HG02981 (cell line): ENCODE results near the gene DLAT.
"Not testable (repeated sequence)": the region's sequence is repeated elsewhere in the genome, so short reads cannot be mapped to it uniquely, and the experiment has no call there.

Experiments used
- ATAC-seq: cut with Tn5 transposase; IDR thresholded peaks from one replicate; pipeline ENCODE4 v1.9.1; 2021; ENCODE audit warnings: mild to moderate bottlenecking, moderate library complexity; ENCODE audit not compliant: unreplicated experiment

DLAT gene

DNA sequence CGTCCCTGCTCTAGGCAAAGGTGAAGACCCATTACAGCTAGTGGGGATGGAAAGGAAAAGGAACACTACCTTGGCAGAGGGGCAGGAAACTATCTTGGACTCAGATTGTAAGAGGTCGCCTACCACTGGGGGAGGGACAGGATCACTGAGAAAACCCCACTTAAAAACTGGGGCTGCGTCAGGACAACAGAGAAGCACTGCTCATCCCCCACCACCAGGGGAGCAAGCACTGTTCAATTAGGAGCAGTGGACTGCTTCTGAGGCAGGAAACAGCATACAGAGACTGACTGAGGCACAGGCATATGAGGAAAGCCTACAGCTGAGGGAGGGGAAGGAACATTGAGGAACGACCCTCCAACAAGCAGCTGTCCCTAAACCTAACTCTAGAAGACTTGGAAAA lies 20.8 kb upstream of the DLAT start:
- peak; percentile 96 for ATAC-seq

DNA sequence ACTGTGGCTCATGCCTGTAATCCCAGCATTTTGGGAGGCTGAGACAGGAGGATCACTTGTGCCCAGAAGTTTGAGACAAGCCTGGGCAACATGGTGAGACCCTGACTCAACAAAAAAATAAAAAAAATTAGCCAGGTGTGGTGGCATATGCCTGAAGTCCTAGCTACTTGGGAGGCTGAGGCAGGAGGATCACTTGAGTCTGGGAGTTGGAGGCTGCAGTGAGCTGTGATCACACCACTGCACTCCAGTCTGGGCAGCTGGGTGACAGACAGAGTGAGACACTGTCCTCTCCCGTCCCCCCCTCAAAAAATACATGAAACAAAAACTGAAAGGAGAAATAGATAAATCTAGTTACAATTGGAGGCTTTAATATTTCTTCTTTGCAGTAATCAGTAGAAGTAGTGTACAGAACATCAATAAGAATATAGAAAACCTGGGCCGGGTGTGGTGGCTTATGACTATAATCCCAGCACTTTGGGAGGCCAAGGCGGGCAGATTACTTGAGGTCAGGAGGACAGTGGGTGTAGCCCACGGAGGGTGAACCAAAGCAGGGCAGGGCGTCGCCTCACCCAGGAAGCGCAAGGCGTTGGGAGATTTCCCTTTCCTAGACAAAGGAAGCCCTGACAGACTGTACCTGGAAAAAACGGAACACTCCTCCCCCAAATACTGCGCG lies 19.6 kb upstream of the DLAT start:
- ATAC-seq: no peak

DNA sequence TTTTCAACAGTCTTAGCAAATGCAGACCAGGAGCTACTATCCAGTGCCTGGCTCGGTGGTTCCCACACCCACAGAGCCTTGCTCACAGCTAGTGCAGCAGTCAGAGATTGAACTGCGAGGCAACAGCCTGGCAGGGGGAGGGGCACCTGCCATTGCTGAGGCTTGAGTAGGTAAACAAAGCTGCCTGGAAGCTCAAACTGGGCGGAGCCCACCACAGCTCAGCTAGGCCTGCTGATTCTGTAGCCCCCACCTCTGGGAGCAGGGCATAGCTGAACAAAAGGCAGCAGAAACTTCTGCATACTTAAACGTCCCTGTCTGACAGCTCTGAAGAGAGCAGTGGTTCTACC lies 19.1 kb upstream of the DLAT start:
- ATAC-seq: not testable (repeated sequence)

DNA sequence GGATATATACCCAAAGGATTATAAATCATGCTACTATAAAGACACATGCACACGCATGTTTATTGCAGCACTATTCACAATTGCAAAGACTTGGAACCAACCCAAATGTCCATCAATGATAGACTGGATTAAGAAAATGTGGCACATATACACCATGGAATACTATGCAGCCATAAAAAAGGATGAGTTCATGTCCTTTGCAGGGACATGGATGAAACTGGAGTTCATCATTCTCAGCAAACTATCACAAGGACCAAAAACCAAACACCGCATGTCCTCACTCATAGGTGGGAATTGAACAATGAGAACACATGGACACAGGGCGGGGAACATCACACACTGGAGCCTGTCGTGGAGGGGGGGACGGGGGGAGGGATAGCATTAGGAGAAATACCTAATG lies 13.8 kb upstream of the DLAT start:
- not testable (repeated sequence) for ATAC-seq

DNA sequence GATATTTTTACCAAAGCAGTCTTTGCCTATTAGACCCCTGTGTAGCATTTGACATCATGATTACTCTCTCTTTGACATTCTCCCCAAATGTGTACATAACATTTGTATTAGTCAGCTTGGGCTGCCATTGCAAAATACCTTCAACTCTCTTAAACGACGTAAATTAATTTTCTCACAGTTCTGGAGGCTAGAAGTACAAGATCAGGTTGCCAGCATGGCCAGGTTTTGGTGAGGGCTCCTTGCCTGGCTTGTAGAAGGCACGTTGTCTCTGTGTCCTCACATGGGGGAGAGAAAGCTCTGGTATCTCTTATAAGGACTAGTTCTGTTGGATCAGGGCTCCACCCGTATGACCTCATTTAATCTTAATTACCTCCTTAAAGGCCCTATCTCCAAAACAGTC lies 12.3 kb upstream of the DLAT start:
- no peak for ATAC-seq

DNA sequence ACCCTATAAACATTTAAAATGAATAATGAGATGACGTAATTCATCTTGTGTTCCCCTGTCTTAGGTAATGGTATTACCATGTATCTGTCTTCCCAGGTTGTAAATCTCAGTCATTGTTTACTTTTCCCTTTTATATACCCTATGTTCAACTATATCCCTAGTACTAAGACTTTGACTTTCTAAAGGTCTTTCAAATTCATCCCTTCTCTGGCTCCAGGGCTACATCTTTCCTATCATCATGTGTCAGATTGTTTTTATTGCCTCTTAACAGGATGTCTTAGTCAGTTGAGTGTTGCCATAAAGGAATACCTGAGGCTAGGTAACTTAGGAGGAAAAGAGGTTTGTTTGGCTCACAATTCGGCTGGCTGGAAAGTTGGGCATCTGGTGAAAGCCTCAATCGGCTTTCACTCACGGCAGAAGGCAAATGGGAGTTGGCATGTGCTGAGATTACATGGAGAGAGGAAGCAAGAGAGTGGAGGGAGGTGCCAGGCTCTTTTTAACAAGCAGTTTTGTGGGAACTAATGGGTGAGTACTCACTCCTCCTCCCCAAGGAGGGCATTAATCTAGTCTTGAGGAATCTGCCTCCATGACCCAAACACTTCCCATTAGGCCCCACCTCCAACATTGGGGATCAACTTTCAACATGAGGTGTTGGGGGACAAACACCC lies 11.6 kb upstream of the DLAT start:
- ATAC-seq: no peak

DNA sequence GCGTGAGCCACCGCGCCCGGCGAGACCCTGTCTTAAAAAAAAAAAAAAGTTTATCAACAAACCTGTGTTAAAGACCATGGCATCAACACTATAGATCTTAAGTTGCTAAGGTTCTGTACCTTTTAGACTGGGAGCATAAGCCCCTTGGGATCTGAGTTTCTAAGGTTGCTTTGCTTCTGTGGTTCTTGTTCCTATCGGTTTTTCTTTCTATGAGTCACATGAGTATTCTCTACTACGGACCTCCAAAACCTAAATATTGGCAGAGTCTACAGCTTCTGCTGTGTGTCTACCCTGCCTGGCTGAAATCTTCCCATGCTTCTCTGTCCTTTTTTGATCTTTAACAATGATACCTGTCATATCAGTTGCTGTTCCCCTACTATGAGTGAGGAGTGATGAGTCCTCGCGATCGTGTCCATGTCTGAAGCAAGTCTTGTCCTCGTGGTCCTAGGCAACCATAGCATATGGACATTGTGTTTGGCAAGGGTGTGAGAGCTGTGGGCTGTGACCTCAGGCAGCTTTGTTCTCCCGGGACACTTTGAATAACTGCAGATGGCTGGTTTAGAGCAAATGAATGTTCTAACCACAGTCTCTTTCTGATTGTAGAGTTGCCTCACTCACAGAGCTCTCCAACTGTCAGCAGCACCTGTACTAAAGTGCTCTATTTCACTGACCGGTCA lies 9.0 kb upstream of the DLAT start:
- ATAC-seq: peak; percentile 82

DNA sequence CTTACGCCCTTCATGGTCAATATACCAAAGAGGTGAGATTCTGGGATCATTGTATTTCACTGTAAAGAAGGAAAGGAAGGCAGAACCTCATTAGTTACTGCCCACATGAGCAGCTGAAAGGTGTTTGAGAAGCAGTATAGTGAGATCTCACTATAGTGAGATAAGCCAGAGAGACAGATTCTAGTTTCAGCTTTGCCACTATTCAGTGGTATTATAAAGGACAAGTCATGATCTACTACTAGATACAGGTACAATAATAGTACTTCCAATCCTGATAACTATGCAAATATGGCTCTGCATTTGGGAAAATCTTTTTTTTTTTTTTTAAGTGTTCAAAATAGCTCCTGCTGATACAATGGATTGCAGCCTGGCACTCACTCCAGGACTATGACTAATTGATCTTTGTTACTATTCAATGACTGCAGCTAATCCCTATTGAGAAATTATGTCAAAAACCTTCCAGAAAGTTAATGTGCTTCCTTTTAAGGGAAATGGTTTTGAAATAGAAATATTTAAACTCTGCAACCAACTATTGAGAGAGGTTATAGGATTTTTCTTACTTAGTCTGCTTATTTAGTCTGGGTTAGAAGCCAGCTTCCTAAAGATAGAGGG lies 8.3 kb upstream of the DLAT start:
- peak; percentile 48 for ATAC-seq

DNA sequence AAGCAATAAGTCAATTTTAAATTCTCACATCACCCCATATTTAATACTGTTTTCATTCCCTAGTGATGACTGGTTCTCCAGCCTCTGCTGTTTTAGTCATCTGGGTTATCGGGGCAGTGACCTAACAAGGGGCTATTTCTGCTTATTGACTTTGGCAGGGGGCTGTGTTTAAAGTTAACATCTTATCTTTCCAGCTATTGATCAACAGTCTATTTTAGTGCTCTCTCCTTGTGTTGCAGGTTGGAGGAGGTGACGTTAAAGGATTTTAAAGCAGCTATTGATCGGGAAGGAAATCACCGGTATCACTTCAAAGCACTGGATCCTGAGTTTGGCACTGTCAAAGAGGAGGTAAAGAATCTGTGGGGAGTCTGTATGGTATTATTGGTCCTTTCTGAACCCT lies 7.7 kb upstream of the DLAT start:
- no peak for ATAC-seq

DNA sequence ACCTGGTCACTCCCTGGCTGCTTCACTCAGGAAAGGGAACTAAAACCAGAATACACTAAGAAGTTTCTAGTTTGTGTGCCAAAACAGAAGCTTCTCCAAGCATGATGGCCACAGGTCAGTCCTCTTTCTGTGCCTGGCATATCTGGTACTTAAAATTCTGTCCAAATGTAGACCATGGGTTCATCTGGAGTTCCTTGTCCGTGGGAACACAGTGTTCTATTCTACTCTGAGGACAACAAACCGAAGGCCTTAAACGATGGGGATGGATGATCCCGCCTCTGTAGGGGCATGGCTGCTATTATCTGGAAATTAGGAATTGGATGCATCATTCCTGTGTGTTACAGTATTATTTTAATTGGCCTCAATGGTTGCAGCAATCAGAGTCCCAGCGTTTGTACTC lies 6.1 kb upstream of the DLAT start:
- no peak for ATAC-seq

DNA sequence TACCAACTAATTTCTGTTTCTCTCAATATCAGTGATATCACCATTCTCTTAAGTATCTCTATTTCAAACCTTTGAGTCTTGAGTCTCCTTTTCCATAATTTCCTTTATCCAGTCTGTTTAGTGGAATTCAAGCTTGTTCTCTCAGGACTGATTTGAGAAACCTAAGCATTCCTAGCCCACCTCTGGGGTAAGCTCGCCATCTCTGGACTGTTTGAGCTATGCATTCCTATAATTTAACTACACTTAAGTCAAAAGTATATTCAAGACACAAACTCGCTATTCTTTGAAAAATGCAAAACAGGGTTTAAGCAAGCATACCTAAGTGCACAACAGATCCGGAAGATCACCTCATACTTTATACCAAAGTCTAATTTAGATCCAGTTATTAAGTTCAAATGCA lies 2.1 kb upstream of the DLAT start:
- no peak for ATAC-seq

DNA sequence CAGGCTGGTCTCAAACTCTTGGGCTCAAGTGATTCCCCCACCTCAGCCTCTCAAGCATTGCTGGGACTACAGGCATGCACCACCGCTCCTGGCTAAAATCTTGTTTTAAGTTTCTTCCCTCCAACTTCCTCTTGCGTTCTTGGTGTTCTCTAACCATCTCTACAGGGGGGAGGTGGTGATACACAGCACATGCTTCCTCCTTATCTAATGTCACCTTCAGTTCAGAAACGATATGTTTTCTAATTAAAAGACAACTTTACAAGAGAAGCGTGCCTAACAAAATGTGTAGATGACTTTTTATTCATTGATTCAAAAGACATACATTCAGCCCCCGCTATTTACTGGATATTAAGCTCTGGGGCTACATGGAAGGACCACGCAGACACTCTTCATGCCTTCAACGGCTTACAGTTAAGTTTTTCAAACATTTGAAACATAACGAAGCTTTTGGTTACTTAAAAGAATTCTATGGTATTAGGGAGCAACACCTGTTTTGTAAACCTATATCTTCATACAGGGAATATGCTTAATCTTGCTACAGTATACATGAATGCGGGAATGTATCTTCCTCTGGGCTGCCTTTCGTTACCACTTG lies 933 bp upstream of the DLAT start:
- ATAC-seq: peak; percentile 32

DNA sequence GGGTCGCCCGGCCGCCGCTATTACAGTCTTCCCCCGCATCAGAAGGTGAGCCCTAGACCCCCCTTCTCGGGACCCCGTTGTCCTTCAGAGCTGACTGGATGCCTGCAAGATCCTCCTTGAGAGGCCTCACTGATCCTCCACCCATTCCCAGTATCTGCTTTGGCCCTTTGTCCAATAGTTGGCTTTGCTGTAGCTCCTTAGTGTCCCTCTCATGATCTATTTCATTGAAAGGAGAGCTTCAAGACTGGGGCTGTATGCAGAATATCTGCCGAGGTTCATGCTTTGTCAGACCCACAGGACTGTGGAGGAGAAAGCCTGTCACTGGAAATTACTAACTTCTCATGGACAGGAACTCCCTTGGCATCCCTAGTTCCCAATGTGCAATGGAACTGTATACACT lies 499 bp downstream of the DLAT start:
- ATAC-seq: no peak

DNA sequence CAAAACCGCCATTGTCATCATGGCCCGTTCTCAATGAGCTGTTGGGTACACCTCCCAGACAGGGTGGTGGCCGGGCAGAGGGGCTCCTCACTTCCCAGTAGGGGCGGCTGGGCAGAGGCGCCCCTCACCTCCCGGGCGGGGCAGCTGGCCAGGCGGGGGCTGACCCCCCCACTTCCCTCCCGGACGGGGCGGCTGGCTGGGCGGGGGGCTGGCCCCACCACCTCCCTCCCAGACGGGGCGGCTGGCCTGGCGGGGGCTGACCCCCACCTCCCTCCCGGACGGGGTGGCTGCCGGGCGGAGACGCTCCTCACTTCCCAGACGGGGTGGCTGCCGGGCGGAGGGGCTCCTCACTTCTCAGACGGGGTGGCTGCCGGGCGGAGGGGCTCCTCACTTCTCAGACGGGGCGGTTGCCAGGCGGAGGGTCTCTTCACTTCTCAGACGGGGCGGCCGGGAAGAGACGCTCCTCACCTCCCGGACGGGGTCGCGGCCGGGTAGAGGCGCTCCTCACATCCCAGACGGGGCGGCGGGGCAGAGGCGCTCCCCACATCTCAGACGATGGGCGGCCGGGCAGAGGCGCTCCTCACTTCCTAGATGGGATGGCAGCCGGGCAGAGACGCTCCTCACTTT lies 1.7 kb downstream of the DLAT start:
- ATAC-seq: not testable (repeated sequence)

DNA sequence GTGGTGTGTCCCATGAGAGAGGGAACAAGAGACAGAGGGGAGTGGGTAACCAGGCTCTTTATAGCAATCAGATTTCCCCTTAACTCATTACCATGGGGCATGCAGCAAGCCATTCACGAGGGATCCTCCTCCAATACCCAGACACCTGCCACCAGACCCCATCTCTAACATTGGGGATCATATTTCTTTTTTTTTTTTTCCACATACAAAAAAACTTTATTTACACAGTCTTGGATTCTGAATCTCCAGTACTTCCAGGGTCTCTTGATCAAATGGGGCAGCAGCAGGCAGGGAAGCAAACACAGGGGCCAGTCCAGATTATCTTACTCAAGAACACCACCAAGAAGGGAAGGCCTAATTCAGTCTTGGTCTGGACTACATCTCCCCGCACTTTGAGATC lies 4.3 kb downstream of the DLAT start:
- ATAC-seq: no peak

DNA sequence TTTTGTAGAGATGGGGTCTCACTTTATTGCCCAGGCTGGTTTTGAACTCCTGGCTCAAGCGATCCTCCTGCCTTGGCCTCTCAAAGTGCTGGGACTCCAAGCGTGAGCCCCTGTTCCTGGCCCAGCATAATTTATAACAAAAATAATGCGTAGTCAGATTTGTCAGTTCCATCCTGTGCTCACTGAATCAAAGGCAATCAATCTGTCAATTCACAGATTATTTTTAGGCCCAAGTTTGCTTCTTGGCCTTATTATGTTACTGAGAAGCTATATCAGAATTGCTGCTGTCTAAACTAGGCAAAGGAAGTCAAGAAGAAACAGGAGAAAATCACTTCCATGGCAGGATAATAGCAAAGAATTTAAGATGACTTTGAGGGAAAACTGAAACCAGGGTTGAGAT lies 8.7 kb downstream of the DLAT start:
- no peak for ATAC-seq

DNA sequence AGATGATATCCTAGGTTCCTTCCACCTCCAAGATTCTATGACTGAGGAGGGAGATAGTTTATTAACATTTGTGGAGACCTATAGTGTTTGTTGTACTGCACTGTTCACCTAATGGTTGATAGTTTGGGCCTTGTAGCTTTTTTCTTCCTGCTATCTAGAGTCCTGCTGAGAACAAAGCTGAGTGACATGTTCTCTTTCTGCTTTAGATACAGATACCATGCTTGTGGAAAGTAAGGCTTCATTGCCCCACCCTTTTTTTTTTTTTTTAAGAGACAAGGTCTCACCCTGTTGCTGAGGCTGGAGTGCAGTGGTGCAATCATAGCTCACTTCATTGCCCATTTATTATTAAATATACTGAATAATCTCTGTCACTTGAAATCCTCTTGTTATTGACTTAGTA lies 12.3 kb downstream of the DLAT start:
- no peak for ATAC-seq

DNA sequence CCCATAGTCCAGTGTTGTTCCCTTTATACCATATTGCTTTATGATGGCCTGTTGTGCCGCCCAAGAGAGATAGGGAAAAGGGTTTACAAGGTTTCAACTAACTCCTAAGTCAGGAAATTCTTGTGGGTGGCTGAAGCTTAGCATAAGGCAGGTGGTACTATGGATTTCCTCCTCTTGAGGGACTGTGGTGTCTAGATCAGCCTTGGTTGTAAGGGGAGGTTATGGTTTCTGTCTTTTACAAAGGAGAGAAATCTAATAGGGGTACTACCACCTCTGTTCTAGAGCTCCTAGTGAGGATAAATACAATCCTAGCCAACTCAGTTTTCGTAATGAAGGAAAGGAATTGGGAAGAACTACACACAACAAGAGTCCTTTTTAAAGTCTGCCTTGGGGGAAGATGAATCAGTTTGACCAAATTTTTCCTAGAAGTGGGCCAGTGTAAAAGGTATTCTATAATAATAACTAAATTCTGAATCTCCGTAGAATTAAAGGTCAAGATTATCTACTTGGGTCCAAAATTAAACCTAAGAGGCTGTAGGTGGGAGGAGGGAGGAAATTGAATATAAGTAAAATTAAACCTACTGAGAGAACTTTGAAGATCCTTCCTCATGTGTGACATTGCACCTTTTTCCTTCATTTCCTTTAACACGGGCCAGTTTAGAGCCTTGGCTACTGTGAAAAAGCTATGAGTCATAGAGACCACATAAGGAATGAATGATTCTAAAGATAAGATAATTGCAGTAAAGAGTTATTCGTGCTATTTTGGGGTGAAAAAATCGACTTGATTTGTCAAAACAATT lies 17.2 kb downstream of the DLAT start:
- no peak for ATAC-seq

DNA sequence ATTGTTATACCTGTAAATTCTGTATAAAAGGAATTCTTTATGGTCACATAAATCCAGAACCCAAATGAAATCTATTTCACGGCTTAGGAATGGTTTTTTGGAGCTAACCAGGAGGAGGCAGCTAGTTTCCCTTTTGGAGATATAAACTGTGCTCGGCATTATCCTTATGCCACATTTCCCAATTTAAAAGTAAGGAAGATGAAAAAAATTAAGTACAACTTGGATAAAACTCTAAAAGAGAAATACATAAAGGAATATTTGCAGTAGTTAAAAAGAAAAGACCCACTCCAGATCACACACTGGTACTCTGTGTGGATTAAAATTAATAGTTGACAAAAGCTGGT lies 17.7 kb downstream of the DLAT start:
- no peak for ATAC-seq

DNA sequence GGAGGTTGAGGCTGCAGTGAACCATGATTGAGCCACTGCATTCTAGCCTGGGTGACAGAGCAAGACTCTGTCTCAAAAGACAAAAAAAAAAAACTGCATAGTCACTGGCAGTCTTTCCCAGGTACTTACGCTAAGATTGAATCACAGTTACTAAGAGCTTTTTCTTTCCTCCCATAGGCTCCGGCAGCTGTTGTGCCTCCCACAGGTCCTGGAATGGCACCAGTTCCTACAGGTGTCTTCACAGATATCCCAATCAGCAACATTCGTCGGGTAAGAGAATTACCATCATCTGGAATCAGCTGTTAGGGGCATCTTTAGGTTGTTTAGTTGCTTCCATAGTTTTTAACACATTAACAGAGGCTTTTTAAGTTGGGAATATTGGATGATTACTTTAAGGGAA lies 19.8 kb downstream of the DLAT start:
- no peak for ATAC-seq
